GM21360 (cell line): ENCODE results near the gene KRT85.
"Not testable (repeated sequence)": the region's sequence is repeated elsewhere in the genome, so short reads cannot be mapped to it uniquely, and the experiment has no call there.

Source experiments
- ATAC-seq: cut with Tn5 transposase; IDR thresholded peaks from one replicate; pipeline ENCODE4 v1.9.1; 2021; ENCODE audit warnings: mild to moderate bottlenecking, moderate library complexity; ENCODE audit not compliant: unreplicated experiment

KRT85 gene

GRCh38 chr12:52327830-52328500 lies 39.3 kb downstream of the KRT85 start:
- ATAC-seq = no peak

GRCh38 chr12:52327052-52327829 lies 40.0 kb downstream of the KRT85 start:
- ATAC-seq = peak; percentile 81

GRCh38 chr12:52324153-52324444 lies 43.2 kb downstream of the KRT85 start:
- ATAC-seq = no peak

DNA sequence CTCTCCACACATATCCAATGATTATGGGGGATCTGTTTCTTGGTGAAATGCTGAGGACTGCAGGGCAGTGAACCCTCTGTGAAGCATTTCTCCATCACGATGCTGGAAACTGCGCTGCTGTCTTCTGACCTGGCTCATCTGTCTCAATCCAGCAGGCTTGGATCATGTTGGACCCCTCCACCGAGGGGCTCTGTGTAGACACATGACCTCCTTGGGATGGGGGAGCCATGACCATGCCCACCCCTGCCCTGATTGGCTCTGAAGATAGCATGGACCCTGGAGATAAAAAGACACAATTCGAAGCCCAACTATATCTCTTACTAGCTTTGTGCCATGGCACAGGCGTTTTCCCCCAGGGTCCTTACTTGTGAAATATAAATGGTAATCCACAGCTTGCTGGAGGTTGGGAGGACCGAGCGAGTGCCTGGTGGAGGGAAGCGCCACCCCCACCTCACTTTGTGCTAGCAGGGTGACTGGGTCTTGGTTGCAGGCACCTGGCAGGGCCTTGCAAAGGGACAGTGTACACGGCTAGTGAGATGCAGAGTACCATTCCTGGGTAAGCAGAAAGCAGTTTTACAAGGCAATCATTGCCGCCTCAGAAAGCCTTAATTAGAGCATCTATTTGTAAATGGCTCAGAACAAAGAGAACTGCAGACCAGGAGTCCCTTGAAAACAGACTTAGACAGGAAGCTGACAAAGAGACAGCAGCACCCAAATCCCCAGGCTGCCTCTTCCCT lies 43.7 kb downstream of the KRT85 start:
- ATAC-seq = no peak

GRCh38 chr12:52323001-52323400 lies 44.3 kb downstream of the KRT85 start:
- no peak for ATAC-seq

- no peak for ATAC-seq
These were observed 45.2 kb downstream of the KRT85 start for GRCh38 chr12:52322069-52322468.

DNA sequence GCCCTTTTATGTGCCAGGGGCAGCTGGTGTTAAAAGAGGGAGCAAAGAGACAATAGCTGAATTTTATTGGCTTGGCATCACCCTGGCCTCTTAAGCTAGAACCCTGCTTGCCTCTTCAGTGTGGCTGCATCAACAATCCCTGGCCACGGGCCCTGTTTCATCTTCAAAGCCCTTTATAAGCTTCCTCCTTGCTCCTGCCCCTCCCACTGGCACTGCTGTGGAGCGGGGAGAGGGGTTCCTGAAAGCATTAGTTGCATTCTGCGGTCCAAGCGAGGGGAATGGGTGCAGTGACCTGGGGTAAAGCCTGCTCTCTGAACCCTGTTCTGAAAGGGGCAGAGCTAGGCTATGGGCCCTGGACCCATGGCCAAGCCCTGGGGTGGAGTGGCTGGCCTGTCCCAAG lies 45.9 kb downstream of the KRT85 start:
- no peak for ATAC-seq

GRCh38 chr12:52320784-52321400 lies 46.4 kb downstream of the KRT85 start, which contains the start of gene KRT83:
Gene KRT83, minus strand, starts transcription at chr12:52321398. Its CDS starts 63 bp downstream, at chr12:52321335.
- ATAC-seq = no peak

DNA sequence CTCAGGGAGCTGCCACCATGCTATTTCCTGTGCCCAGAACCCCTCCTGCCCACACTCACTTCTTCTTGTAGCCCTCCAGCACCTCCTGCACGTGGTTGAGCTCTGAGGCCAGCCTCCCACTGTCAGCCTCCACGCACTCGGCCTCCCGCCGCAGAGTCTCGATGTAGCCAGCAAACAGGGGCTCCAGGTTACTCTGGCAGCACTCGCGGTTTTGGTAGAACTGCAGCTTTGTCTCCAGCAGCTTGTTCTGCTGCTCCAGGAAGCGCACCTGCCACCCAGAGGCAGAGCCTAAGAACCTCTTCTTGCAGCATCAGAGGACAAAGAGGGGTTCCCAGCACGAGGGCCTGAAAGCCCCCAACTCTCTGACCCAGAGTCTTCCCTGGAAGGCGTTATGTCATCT lies 48.2 kb downstream of the KRT85 start:
- ATAC-seq = no peak

GRCh38 chr12:52318241-52318990 lies 48.9 kb downstream of the KRT85 start:
- no peak for ATAC-seq

GRCh38 chr12:52317468-52318052 lies 49.7 kb downstream of the KRT85 start:
- no peak for ATAC-seq

- ATAC-seq = no peak
These were observed 50.6 kb downstream of the KRT85 start for GRCh38 chr12:52316701-52317100.

- no peak for ATAC-seq
These were observed 51.0 kb downstream of the KRT85 start for GRCh38 chr12:52316290-52316689.

DNA sequence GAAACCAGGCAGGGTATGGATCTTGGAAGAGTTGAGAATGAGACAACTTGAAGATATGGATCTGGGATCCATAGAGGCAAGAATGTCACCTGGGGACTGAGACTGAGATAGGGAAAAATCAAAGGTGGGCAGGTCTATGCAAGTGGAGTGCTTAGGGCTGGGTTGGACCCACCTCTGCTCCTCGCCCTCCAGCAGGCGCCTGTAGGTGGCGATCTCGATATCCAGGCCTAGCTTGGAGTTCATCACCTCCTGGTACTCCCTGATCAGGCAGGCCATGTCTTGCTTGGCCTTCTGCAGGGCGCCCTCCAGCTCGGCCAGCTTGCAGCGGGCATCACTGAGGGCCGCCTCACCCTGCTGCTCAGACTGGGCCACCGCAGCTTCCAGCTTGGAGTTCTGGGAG lies 51.6 kb downstream of the KRT85 start:
- not testable (repeated sequence) for ATAC-seq

DNA sequence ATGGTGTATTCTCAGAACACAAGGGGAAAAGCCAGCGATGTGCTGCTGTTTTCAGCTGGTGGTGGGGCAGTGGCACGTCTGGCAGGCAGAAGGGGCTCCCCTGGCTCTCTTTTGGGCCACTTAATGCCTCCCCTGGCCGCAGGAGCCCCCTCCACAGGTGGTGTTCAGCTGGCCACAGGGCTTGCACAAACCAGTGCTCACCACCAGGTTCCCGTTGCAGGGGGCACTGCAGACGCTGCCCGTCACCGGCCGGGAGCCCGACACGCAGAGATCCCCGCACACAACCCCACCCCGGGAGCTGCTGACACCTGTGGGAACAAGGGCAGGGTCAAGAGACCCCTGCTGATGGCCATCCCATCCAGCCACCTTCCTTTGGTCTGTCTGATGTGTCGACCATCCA lies 52.8 kb downstream of the KRT85 start:
- no peak for ATAC-seq

GRCh38 chr12:52313926-52314325 lies 53.4 kb downstream of the KRT85 start:
- no peak for ATAC-seq

- ATAC-seq = no peak
These were observed 53.8 kb downstream of the KRT85 start for GRCh38 chr12:52313461-52313860.

DNA sequence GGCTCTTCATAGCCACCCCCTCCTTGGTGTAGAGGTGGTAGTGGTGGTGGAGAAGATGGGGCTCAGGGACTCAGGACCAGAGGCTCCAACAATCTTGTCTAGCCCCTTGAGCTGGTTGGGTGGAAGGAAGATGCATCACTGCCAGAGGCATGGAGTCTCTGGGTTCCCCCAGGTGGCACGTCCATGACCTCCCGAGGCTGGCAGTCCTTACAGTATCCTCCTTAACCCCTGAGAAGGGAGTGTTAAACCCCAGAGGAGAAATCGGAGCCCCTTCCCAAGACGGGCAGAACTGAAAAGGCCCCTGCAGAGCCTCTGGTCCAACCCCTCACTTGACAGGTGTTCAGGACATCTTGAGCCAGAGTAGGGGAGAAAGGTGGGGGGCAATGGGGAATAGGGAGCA lies 55.2 kb downstream of the KRT85 start:
- ATAC-seq = no peak

- no peak for ATAC-seq
These were observed 56.0 kb downstream of the KRT85 start for GRCh38 chr12:52311285-52311648.

GRCh38 chr12:52310622-52311284 lies 56.5 kb downstream of the KRT85 start:
- no peak for ATAC-seq
